ENCODE measurements around the gene SERPINB7.
A peak's percentile ranks its signal among the peaks of the same experiment; 100 is the strongest.
"Not testable (repeated sequence)": the region's sequence is repeated elsewhere in the genome, so short reads cannot be mapped to it uniquely, and the experiment has no call there.

Gene SERPINB7, protein sequence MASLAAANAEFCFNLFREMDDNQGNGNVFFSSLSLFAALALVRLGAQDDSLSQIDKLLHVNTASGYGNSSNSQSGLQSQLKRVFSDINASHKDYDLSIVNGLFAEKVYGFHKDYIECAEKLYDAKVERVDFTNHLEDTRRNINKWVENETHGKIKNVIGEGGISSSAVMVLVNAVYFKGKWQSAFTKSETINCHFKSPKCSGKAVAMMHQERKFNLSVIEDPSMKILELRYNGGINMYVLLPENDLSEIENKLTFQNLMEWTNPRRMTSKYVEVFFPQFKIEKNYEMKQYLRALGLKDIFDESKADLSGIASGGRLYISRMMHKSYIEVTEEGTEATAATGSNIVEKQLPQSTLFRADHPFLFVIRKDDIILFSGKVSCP

DNA sequence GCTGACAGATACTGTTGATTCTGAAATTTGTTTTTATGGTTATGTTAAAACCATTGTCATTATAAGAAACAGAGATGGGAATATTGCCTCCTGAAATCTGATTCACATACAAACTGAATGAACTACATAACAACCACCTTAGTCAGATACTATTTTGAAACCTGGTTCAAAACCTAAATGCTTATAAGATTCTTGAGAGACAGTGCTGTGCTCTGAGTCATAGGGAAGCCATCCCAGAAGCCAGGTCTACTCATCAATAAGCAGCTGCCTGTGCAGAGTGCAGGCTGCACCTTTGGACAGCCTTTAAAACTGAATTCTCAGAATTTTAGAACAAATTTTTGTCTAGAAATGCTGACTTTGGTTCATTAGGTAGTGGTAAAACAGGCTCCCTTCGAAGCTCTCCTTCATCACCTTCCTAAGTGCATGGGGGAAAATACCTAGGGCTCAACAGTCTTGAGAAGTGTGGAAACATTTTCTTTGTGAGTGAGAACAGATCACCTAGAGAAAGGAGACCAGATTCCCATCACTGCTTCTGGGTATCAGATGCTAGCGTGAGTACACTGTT lies at the start of gene SERPINB7:
SERPINB7 (plus strand) TSS at position 253 of the 565 bp plus-strand sequence. CDS start 6,955 bp downstream, outside the sequence.
- no peak for DNase-seq

DNA sequence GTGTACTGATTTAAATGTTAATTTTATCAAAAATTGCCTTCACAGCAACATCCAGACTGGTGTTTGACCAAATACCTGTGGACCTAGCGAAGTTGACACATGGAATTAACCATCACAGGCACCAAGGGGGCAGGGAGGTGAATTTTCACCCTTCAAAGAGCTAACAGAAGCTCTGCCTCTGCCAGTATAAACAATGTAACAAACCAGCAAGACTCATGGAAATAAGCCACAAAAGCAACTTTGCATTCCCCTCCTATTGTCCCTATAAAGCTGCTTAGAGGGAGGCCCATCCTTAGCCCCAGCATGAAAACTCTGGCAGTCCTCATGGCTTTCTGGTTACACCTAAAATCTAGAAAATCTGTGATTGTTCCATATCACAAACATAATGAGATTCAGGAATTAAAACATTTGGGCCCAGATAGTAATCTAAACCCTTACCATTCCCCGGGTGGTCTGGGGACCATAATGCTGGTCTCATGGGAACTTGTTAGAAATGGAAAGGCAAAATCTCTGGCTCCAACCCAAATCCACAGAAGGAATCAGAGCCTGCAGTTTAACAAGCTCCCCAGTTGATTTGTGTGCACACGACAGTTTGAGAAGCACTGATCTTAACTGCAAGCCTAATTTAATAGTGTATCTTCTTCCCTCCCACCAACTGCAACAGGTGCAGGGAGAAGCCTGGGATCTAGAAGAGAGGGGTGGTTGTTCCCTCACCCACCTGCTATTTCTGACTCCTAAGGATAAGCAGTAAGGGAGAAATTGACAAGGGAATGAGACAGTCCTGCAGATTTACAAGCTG lies 49.3 kb upstream of the SERPINB7 start:
- no peak for DNase-seq

DNA sequence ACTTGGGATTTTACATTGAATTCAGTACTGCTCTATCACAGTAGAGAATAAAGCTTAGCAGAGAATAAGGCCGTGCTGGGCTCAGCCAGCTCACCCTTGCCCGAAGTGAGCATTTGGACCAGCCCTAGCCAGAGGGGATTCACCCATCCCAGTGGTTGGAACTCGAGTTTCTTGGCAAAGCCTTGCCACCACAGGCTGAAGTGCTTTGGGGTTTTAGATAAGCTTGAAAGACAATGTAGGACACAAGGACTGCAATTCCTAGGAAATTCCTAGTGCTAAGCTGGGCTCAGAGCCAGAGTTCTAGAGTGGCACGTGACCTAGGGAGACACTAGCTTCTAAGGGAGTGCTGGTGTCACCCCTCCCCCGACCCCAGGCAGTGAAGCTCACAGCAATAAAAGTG lies 44.4 kb upstream of the SERPINB7 start:
- DNase-seq: peak; percentile 9

DNA sequence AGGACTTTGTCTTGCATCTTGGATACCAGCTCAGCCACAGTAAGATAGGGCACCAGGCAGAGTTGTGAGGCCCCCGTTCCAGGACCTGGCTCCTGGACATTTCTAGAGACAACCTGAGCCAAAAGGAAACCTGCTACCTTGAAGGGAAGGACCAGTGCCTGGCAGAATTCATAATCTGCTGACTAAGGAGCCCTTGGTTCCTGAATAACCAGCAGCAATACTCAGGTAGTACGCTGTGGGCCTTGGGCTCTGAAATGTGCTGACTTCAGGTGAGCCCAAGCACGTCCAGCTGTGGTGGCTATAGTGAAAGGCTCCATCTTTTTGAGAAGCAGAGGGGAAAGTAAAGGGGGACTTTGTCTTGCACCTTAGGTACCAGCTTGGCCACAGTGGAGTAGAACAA lies 44.0 kb upstream of the SERPINB7 start:
- DNase-seq: no peak

DNA sequence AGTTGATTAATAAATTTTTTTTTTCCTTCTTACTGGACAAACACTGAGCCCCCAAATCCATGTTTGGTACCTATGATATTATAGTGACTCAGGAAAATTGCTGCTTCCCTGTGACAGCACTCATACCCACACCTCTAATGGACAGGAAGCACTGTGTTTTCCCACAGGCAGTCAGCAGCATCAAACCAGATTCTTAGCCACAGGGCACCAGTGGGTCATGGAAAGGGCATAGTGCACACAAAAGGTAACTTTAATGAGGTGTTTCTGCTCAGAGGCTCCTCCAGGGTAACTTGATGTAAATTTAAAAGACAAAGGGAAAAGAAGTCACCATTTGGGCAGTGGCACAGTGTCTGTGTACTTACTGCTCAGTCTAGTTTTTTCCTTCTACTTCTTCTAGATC lies 38.3 kb upstream of the SERPINB7 start:
- DNase-seq: no peak

DNA sequence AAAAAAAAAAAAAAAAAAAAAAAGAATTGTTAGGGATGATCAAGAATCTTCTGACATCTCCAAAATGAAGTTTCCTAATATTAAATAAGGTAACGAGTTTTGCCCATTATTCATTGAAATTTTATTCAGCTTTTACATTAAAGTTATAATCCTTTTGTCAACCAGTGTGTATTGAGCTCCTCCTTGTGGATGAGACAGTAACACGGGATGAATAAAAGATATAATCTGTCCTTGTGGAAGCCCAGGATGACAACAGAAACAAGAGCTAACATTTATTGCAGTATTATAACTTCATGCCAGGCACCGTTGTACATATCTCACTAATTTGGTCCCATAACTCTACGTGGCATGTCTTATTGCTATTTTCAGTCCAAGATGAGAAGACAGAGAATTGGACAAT lies 33.4 kb upstream of the SERPINB7 start:
- no peak for DNase-seq

DNA sequence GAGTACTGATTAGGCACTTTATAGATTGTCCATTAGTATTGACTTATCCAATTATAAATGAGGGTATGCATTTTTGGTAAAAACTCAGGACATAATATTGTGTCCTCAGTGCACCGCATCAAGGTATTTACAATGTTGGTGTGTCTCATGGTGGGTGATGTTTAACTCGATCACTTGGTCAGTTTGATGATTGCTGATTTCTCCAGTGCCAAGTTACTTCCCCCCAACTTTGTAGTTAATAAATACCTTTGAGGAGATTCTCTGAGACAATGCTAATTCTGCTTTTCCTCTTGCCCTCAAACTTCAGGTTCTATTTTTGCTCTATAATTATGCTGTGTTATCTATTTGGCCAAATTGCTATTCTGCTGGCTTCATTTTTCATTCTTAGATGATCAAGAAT lies 28.2 kb upstream of the SERPINB7 start:
- DNase-seq: no peak

DNA sequence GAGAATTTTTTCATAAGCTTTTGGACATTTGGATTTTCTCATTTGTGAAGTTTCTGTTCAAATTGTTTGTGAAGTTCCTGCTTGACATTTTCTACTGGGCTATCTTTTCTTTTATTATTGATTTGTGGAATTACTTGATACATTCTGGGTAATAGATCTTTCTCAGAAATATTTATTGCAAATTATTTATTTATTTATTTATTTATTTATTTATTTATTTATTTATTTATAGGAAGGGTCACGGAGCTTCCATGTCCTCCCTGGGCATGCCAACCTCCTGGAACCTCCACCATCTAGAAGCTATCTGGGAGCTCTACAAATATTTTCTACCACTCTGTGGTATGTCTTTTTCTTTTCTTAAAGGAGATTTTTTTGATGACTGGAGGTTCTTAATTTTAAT lies 25.7 kb upstream of the SERPINB7 start:
- no peak for DNase-seq

DNA sequence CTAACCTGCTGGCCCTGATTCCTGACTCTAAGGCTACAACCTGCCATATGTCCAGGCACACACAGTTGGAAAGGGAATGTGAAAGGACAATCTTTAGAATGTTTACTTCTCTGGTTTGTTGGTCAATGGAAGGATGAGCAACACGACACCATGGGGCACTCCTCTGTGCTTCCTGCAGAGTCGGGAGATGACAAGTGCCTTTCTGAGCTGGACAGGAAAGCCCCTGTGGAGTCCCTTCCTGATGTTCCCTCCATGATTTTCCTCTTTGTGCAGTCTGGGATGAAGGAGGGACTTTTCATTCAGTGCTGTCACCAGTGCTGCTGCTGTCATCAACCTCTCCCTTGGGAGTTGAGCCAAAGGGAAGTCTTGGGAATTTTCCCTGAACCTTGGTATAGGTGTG lies 22.6 kb upstream of the SERPINB7 start:
- DNase-seq: no peak

DNA sequence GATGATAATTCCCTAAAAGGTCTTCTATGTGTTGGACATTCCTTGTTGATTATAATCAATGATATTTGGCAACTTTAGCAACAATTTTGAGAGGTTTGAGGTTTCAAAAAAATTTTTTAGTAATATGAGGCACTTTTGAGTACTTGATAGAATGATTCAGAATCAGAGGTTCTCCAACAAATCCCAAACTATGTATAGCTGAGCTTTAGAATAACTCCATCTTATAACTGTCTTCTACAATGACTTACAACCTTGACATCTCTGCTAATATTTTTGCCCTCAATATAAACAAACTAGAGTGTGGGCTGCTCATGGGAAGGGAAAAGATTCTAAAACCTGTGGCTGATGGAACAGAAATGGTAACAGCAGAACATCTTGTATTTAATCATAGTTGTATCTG lies 21.5 kb upstream of the SERPINB7 start:
- no peak for DNase-seq

DNA sequence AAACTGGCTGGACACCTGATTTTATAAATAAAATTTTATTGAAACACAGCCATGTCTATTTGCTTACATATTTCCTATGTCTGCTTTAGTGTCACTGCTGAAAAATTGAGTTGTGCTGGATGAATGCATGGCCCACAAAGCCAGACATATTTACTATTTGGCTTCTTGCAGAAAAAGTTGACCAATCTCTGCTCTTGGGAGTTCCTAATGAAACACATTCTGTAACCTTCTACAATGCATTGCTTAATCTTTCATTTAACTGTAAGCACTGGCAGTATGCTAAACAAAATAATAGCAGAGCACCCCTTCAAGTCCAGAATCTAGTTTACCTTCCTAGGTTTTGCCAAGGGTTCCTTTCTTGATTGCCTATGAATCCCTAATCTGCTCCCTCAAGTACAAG lies 17.7 kb upstream of the SERPINB7 start:
- no peak for DNase-seq

DNA sequence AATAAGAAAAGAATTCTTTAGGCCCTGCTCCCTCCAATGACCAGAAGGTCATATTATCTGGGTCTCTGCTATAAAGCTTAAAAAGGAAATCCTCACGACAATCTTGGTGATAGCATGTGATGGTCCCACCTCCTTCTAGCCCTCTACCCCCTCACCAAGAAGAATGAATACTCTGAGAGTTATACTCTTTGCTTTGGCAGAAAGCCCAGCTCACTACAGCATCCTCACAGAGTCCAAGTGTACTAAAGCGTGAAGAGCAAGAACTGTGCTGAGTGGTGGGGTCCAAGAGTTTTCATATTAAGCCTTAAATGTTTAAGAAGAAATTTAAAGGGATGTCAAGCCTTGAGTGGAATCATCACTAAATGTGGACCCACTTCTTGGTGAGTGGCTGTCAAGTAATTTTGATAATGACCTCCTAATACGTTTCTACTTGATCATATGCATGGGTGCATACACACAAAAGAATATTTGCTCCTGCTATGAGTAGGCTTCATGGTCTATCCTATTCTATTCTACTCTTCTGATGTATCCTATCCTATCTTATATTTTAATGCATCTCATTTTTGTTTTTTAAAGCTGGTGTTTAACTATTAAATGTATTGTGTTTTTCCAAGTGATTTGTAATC lies 16.5 kb upstream of the SERPINB7 start:
- DNase-seq: peak; percentile 8

DNA sequence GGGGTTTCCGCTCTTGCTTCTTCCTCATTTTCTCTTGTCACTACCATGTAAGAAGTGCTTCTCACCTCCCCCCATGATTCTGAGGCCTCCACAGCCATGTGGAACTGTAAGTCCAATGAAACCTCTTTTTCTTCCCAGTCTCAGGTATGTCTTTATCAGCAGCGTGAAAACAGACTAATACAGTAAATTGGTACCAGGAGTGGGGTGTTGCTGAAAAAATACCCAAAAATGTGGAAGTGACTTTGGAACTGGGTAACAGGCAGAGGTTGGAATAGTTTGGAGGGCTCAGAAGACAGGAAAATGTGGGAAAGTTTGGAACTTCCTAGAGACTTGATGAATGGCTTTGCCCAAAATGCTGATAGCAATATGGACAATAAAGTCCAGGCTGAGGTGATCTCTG lies 15.4 kb upstream of the SERPINB7 start:
- not testable (repeated sequence) for DNase-seq

DNA sequence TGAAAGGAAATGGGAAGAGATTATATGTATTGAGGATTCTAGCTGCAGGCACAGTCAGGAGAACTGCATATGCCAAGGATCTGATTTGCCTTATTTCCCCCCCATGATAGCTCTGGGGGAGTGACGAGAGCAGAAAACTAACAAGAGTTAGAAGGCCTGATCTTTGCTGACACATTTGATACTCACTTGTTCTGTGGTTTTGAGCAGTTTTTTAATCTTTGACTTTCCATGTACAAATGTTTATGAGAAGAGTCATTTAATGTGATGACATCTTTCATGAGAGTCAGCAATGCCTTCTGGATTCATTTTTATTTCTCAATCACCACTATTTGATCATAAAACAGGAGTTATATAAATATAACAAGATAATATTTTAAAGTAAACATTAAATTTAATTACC lies 12.7 kb upstream of the SERPINB7 start:
- no peak for DNase-seq

DNA sequence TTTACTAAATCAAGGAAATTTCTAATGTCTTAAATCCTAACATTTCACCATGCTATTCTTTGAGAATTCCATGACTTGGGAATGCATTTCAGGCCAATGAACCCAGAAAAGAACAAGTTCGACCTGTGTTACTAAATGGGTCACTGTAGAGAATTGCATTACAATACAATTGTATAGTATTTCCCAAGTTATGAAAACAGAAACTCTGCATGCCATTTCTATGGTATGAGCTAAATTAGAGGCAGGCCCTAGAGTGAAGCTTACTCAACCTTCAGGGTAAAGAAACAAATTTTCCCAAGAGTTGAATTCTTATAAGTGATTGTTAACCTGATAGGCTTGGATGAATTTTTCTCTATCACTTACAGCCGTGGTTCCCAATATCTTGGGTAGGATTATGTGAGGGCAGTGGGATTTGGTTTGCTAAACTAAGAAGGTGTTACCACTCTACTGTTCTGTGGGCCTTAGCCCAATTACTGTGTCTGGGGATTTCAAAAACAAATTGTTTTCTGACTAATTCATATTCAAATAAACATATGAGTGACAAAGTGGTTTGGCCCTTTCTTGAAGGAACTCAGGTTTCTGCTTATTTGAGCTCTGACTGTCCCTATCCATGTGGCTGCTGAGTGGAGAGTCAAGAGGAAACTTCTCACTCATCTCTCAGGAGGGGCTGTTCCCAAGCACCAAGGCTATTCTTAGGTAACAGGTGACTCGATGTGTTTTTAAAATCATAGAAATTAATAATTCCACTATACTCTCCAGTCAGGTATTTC lies 11.2 kb upstream of the SERPINB7 start:
- DNase-seq: no peak

DNA sequence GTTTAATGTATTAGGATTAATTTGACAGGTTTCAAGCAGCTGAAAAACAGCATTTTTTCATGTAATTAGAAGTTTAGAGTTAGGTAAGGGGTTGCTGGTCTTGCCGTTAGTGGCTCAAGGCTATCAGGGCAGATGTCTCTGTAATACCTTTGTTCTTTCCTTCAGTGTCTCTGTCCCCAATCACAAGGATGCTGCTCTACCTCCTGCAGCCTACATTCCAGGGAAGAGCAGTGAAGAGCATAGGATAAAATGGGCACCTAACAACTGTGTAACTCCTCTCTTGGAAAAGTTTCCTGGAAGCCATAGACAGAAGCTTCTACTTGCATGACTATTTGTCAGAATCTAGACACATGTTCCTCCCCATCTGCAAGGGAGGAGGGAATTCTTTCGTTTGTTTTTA lies 9.4 kb upstream of the SERPINB7 start:
- no peak for DNase-seq

DNA sequence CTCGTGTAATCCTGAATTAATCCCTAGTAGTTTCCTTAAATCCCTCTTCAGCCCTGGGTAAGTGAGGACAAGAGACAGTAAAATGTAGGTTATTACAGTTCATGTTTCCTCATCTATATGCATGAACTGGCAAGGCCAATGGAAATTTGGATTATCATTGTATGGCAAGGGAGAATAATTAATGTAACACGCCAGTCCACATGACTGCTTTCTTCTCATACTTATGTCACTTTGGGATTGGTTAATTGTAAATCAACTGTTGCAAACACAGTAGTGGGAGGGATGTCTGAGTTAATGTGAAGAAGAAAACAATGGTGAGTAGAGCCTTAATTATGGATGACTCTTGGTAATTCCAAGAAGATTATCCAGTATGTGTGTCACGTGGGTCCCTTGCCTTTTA lies 1.7 kb upstream of the SERPINB7 start:
- DNase-seq: no peak

DNA sequence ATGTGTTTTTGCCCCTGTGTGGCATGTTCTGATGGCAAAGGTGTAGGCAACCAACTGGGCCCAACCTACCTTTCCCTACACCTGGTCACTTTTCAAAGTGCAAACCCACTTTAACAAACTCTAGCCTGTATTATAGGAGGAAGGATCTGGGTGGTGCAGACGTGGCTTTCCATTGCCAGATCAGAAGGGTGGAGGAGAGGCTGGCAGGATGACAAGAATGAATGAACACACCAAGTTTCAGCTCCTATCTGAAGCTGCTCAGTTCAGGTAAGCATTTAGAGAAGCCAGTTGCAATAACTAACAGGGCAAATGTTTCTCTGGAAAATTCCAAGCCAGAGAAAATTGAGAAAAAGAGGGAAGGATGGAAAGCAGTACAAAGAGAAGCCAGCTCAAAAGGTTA lies 707 bp upstream of the SERPINB7 start:
- DNase-seq: no peak

DNA sequence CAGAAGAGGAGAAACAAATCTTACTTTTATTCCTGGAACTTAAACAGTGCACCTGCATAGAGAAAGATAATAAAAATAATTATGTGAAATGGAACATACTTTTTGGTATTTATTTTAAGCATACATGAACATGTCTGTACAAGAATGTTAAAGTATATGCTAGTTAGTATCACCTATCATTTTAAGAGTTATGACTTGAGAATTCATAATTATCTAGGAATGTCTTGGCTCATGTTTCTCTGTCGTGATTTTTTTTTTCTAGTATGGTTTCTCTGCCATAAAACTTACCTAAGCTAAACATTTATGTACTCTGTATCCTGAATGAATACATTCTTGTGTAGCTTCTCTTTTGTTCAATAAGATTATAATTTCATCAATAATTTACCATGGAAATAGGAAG lies 4.2 kb downstream of the SERPINB7 start:
- DNase-seq: no peak

DNA sequence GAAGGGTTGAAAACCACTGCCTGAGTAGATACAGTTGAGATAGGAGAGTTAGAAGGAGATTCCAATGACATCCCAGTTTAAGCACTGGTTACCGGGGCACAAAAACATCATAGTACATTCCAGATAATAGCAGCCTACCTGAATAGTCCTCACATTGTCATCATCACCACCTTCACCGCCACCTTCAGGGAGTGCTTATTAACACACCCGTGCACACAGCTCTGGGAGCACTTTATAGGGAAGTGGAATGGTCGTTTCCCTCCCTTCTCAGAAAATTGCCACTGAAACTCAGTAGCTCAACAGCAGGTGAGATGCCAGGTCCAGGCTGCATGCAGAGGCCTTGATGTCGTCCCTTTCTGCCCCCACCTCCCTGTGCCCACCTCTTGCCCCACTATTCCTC lies 8.2 kb downstream of the SERPINB7 start:
- no peak for DNase-seq

DNA sequence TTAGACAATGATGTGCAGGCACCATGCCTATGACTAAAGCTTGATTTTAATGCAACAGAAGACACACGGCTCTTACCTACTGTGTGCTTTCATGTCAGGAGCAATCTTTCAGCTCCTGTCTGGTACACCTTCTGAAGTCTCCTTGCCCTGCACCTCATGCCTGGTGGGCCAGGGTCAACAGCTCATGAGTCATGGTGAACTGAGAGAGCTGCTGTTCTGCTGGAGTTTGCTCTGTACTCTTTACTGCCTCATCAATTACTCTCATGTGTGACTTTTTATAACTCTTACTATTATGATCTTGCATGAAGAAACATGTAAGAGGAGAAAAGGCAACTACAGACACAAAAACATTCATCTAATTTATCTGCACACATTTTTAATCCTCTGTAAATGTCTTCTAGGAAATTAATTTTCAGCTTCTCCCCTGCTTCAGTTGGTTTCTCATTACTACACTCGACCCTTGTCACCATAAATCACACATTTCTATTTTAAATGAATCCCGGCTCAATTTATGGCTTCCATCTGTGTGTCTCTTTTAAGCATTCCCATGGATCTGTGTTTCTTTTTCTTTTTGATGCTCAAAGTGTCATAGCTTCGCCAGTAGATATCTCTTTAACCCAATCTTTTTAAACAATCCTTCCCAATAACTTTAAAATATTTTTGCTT lies 9.7 kb downstream of the SERPINB7 start:
- no peak for DNase-seq

DNA sequence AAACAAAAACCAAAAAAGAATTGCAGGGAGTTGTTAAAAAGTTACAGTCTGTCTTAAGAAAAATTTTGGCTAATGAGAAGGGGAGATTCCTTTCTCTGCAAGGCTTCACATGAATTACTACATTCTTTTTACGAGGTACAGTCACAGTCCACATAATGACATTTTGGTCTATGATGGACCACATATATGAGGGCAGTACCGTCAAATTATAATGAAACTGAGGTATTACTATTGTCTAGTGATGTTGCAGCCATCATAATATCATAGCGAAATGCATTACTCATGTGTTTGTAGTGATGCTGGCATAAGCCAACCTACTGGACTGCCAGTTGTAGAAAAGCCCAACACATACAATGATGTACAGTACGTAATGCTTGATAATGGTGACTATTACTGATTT lies 12.5 kb downstream of the SERPINB7 start:
- DNase-seq: no peak

Measured in NCI-H510A (cell line).